Cardiac muscle cell (in vitro differentiated cells and primary cell): Measurements from ENCODE around the gene CYSRT1. TPM values are rescaled to one million over a fixed set of nuclear protein-coding genes. Genes with fewer than 3 reads are reported as not detected.

Experiments used
- DNase-seq, 2 donors: peaks; one replicate each; pipeline versions ENCODE4 v3.0.0 to v3.0.0-alpha.2; 2010 to 2017; ENCODE audit warnings: low read depth in 1 of 2, low spot score in 1 of 2
- H3K27ac ChIP-seq: fragments of 200-600 bp; sonication (generic); 2 replicates; pipeline ENCODE4 v1.5.1; 2016
- H3K27me3 ChIP-seq: fragments of 200-600 bp; sonication (generic); 2 replicates; pipeline ENCODE4 v1.6.0; 2016; ENCODE audit warnings: control low read depth
- H3K36me3 ChIP-seq: fragments of 200-600 bp; sonication (generic); 2 replicates; pipeline ENCODE4 v1.5.1; 2016; ENCODE audit warnings: control low read depth
- H3K4me1 ChIP-seq: fragments of 200-600 bp; sonication (generic); 2 replicates; pipeline ENCODE4 v1.8.1; 2017; ENCODE audit warnings: low read depth, mild to moderate bottlenecking, mixed run types
- H3K4me3 ChIP-seq: fragments of 200-600 bp; sonication (generic); 2 replicates; pipeline ENCODE4 v1.5.1; 2016; ENCODE audit warnings: mild to moderate bottlenecking
- H3K9me3 ChIP-seq: fragments of 200-600 bp; sonication (generic); 2 replicates; pipeline ENCODE4 v1.5.1; 2017; ENCODE audit warnings: low read depth, mild to moderate bottlenecking, control low read depth
- polyA plus RNA-seq: library from polyadenylated mRNA; unstranded; fragments of >200 nt; fragmentation: Nextera tagmentation; extraction: Ambion mirVana; gene quantifications from 2 replicates; pipeline ENCODE4 v1.2.1, GENCODE V29; 2016
- total RNA-seq: library from RNA; depleted of rRNA; stranded (reverse); fragments of >200 nt; gene quantifications from 2 replicates; pipeline ENCODE4 v1.2.3, GENCODE V29; 2016
- TF ChIP-seq, protein P1 (sequence below): IDR thresholded peaks from 2 replicates; pipeline ENCODE4 v1.5.1; 2012; ENCODE audit warnings: low read depth, mild to moderate bottlenecking, low read length

Gene CYSRT1
- total and polyA plus RNA-seq, 2 experiments from 2014 or later, result 6.6 to 7.0 TPM

DNA sequence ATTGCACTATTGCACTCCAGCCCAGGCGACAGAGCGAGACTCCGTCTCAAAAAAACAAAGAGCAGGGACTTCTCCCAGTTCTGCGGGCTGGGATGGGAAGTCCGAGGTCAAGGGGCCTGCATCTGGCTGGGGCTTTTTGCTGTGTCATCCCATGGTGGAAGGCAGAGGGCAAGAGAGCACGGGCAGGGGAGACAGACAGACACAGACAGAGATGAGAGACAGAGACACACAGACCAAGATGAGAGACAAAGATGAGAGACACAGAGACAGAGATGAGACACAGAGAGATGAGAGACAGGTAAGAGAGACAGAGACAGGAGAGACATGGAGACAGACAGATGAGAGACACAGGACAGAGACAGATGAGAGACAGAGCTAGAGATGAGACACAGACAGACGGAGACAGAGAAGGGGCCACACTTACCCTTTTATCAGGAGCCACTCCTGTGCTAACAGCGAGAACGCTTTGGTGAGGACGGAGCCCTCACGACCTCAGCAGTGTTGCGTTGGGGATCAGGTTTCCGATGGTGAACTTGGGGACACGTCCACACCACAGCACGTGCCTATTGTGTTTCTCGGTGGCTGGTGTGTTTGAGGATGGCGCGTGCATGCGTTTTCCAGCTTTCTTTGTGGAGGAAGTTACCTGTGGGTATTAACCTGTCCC lies 43.7 kb downstream of the CYSRT1 start:
- Histone ChIP-seq H3K27me3 (no peaks in the 10 kb centered on the region), H3K27ac (no peak overlapping the region), H3K4me3 (no peak overlapping the region), H3K4me1 (no peaks in the 10 kb centered on the region), H3K36me3 (peaks cover 17% of the 10 kb centered on the region), H3K9me3 (no peaks in the 10 kb centered on the region)
- TF ChIP-seq, protein P1, sequence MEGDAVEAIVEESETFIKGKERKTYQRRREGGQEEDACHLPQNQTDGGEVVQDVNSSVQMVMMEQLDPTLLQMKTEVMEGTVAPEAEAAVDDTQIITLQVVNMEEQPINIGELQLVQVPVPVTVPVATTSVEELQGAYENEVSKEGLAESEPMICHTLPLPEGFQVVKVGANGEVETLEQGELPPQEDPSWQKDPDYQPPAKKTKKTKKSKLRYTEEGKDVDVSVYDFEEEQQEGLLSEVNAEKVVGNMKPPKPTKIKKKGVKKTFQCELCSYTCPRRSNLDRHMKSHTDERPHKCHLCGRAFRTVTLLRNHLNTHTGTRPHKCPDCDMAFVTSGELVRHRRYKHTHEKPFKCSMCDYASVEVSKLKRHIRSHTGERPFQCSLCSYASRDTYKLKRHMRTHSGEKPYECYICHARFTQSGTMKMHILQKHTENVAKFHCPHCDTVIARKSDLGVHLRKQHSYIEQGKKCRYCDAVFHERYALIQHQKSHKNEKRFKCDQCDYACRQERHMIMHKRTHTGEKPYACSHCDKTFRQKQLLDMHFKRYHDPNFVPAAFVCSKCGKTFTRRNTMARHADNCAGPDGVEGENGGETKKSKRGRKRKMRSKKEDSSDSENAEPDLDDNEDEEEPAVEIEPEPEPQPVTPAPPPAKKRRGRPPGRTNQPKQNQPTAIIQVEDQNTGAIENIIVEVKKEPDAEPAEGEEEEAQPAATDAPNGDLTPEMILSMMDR, result no peak
- DNase-seq, result no peak

DNA sequence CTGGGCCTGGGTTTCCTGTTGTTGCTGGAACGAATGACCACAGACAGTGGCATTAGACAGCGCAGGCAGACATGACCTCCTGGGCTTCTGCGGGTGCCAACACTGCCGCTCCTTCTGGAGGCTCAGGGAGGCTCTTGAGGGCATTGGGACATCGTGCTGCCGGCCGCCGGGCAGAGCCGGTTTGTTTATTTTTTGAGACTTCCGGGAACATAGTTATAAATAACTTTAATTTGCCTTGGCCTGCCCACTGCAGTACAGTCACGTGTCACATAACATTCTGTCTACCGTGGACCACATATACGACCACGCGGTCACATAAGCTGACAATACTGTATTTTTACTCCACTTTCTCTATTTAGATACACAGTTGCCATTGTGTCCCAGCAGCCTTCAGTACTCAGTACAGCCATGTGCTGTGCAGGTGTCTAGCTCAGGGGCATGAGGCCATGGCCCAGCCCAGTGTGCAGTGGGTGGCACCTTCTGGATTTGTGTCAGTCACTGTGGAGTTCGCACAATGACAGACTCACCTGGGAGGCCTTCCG lies 44.3 kb downstream of the CYSRT1 start:
- Histone ChIP-seq H3K9me3 (no peaks in the 10 kb centered on the region), H3K27ac (no peak overlapping the region), H3K27me3 (no peaks in the 10 kb centered on the region), H3K4me1 (no peaks in the 10 kb centered on the region), H3K36me3 (peaks cover 14% of the 10 kb centered on the region), H3K4me3 (no peak overlapping the region)
- DNase-seq, result no peak
- TF ChIP-seq, protein P1, result no peak

DNA sequence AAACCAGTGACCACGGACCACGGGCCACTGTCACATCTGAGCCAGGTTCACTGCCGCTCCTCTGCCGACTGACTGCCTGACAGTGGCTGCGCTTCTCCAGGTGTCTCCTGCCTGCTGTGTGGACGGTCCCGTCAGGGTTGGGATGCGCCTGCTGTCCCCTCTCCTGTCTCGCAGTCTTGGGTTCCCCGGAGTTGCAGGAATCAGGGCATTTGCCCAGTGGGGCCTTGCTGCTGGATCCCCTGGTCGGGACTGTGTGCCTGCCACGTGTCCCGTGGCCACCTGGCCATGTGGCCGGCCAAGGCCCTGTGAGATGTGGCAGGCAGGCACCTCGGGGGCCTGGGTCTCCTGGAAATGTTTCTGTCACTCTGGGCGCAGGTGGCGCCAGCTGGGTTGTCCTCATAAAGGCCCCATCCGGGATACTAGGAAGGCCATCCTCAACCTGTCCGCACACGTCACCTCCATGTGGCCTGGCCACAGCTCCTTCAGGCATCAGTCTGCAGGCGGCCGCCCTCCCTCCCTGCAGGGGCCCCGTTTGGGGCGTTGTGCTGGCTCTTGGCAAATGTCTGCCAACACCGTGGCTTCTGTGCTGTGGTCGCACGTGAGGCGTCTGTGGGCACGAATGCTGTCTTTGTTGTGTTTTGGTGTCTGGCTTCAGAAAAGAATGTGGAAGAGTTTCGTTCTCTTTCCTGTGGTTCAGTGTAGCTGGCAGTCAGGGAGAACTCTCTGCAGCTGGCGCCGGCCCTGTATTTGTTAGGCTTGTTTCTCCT lies 46.1 kb downstream of the CYSRT1 start:
- Histone ChIP-seq H3K9me3 (no peaks in the 10 kb centered on the region), H3K27me3 (no peaks in the 10 kb centered on the region), H3K36me3 (peaks cover 14% of the 10 kb centered on the region), H3K4me1 (peaks cover 5% of the 10 kb centered on the region), H3K4me3 (no peak overlapping the region), H3K27ac (peak overlapping the region; percentile 10)
- no peak for DNase-seq
- TF ChIP-seq, protein P1, result no peak

DNA sequence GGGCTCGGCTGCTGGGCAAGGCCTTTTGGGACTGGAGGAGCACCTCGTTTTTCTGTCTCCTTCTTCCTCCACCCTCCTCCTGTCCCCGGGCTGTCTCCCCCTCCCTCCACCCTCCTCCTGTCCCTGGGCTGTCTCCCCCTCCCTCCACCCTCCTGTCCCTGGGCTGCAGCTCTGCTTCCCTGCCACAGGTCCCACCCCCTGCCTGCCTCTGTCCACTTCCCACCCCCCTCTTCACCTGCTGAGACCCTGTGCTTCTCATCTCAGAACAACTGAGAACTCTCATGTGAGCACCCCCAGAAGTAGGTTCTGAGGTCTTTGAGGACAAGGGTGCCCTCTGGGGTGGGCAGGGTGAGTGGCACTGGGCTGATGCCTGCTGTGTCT lies 46.7 kb downstream of the CYSRT1 start:
- no peak overlapping the region for H3K4me3 ChIP-seq
- no peak for DNase-seq
- H3K36me3 ChIP-seq, result peaks cover 12% of the 10 kb centered on the region

DNA sequence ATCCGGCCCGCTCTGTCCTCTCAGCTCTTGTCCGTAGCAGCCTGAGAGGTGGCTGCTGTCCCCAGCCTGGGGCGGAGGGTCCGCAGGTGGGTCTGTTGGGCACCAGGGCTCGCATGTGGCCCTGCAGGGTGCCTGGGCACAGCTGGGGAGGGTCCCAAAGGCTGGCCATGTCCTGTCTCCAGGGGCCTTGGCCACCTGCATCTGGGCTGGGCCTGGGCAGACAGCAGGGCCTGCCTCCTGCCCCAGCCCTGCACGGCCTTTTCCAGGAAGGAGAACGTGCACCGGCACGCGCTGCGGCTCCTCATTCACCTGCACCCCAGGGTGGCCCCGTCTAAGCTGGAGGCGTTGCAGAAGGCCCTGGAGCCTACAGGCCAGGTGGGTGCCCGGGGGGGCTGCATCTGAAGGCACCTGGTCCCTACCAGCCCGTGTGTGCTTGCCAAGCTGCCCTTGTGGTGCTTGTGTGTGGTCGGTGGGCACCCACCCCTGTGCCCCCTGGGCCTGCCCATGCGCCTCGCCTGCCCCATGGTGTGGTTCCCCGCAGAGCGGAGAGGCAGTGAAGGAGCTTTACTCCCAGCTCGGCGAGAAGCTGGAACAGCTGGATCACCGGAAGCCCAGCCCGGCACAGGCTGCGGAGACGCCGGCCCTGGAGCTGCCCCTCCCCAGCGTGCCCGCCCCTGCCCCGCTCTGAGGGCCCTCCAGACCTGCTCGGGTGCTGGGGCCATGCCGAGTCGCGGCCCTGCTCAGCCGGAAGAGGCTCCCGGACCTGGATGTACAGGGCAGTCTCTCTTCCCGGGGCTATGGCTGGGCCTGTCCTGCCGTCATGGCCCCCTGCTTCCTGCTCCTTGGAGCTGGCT lies 47.5 kb downstream of the CYSRT1 start:
- H3K27ac ChIP-seq, result no peak overlapping the region
- no peak overlapping the region for H3K4me3 ChIP-seq
- no peaks in the 10 kb centered on the region for H3K9me3 ChIP-seq
- TF ChIP-seq, protein P1, result no peak
- no peaks in the 10 kb centered on the region for H3K27me3 ChIP-seq
- H3K4me1 ChIP-seq, result peaks cover 19% of the 10 kb centered on the region
- H3K36me3 ChIP-seq, result peaks cover 9% of the 10 kb centered on the region
- DNase-seq, result no peak

More for the DNA sequence above, 46.7 kb downstream of the CYSRT1 start:
- Histone ChIP-seq H3K27me3 (no peaks in the 10 kb centered on the region), H3K4me1 (peaks cover 11% of the 10 kb centered on the region), H3K27ac (peak overlapping the region; percentile 10), H3K9me3 (no peaks in the 10 kb centered on the region)
- TF ChIP-seq, protein P1, result no peak
